H1 (cell line): ENCODE measurements around the gene SSC5D. TPM values are rescaled to one million over a fixed set of nuclear protein-coding genes. Genes with fewer than 3 reads are reported as not detected.

Experiments
- CTCF ChIA-PET: fragments of 300-600 bp; sonication (Branson Sonifier 250); formaldehyde crosslinking; loops from one replicate; lab custom pipeline; 2021; ENCODE audit not compliant: partially characterized antibody; lab: Charles Lee
- POLR2A ChIA-PET: fragments of 300-600 bp; sonication (Branson Sonifier 250); formaldehyde crosslinking; loops from one replicate; lab custom pipeline; 2021; ENCODE audit warnings: inconsistent platforms; ENCODE audit not compliant: partially characterized antibody; lab: Charles Lee
- DNase-seq, 2 experiments: peaks; one replicate each; pipeline versions ENCODE4 v3.0.0 to v3.0.0-alpha.2; 2010 to 2022; ENCODE audit warnings: low spot score in 2 of 2, low read depth in 1 of 2, mixed read lengths in 1 of 2
- FAIRE-seq: peaks from 2 replicates; lab custom pipeline; 2011; peaks lifted over from hg19 to GRCh38; lab: Jason Lieb, UNC
- H2AFZ ChIP-seq: 2 replicates; pipeline ENCODE4 v1.8.1; 2012; ENCODE audit warnings: low read length, inconsistent platforms
- H2AK5ac ChIP-seq: 2 replicates; pipeline ENCODE4 v1.6.1; 2013; ENCODE audit warnings: low read depth, low read length
- H2BK120ac ChIP-seq: replicated peaks from 2 replicates; pipeline ENCODE3; 2013; ENCODE audit warnings: low read depth, low read length, inconsistent platforms
- H2BK12ac ChIP-seq: 2 replicates; pipeline ENCODE4 v1.6.1; 2013; ENCODE audit warnings: low read depth, low read length
- H2BK15ac ChIP-seq: 2 replicates; pipeline ENCODE4 v1.6.1; 2013; ENCODE audit warnings: low read length
- H2BK20ac ChIP-seq: 2 replicates; pipeline ENCODE4 v1.6.1; 2013; ENCODE audit warnings: low read length
- H2BK5ac ChIP-seq: 2 replicates; pipeline ENCODE4 v1.6.1; 2013; ENCODE audit warnings: low read depth, low read length
- H3K14ac ChIP-seq: 2 replicates; pipeline ENCODE4 v1.6.1; 2013; ENCODE audit warnings: inconsistent platforms; ENCODE audit not compliant: insufficient read length
- H3K18ac ChIP-seq: 2 replicates; pipeline ENCODE4 v1.6.1; 2013; ENCODE audit warnings: low read length; ENCODE audit errors: extremely low read depth
- H3K23ac ChIP-seq: 2 replicates; pipeline ENCODE4 v1.6.1; 2013; ENCODE audit warnings: inconsistent platforms; ENCODE audit not compliant: insufficient read length
- H3K23me2 ChIP-seq: 2 replicates; pipeline ENCODE4 v1.6.1; 2013; ENCODE audit warnings: low read depth, low read length
- H3K27ac ChIP-seq: 2 replicates; pipeline ENCODE4 v1.6.1; 2011; ENCODE audit warnings: low read depth, low read length, inconsistent platforms
- H3K27me3 ChIP-seq, 4 experiments: replicated peaks in 1 of 4; 1 replicate in 1 of 4; 2 replicates in 3 of 4; pipeline versions ENCODE4 v1.6.1 to v1.8.1; 2011 to 2013; ENCODE audit warnings: low read length in 3 of 4, mild to moderate bottlenecking in 3 of 4, inconsistent platforms in 2 of 4, mixed read lengths in 2 of 4, moderate library complexity in 1 of 4; ENCODE audit not compliant: control insufficient read depth in 3 of 4, insufficient read depth in 3 of 4; ENCODE audit errors: extremely low read depth in 1 of 4
- H3K36me3 ChIP-seq, 4 experiments: 2 replicates each; pipeline versions ENCODE4 v1.6.1 to v1.8.1; 2011 to 2013; ENCODE audit warnings: mild to moderate bottlenecking in 4 of 4, low read length in 3 of 4, moderate library complexity in 2 of 4, control low read depth in 1 of 4, inconsistent platforms in 1 of 4; ENCODE audit not compliant: insufficient read depth in 4 of 4, control insufficient read depth in 2 of 4
- H3K4ac ChIP-seq: replicated peaks from 2 replicates; pipeline ENCODE3; 2013; ENCODE audit warnings: low read length, low read depth, mixed read lengths, inconsistent platforms; ENCODE audit not compliant: insufficient read length
- H3K4me1 ChIP-seq, 4 experiments: replicated peaks in 1 of 4; 1 replicate in 1 of 4; 2 replicates in 3 of 4; pipeline versions ENCODE4 v1.6.1 to v1.8.1; 2011 to 2013; ENCODE audit warnings: low read length in 3 of 4, inconsistent platforms in 2 of 4, mixed read lengths in 1 of 4; ENCODE audit not compliant: insufficient read depth in 4 of 4, control insufficient read depth in 3 of 4
- H3K4me2 ChIP-seq, 2 experiments: 2 replicates each; pipeline versions ENCODE4 v1.6.1 to v1.8.1; 2011 to 2013; ENCODE audit warnings: low read depth in 2 of 2, low read length in 2 of 2, control low read depth in 1 of 2, inconsistent platforms in 1 of 2, mild to moderate bottlenecking in 1 of 2; ENCODE audit not compliant: insufficient read depth in 1 of 2
- H3K4me3 ChIP-seq, 4 experiments: fragments of 200-600, 300-600 bp in 1 of 4; sonication (generic), shearing (Covaris generic), sonication (Bioruptor Twin) in 1 of 4; 2 replicates each; pipeline versions ENCODE4 v1.5.1 to v1.8.1; 2011 to 2016; ENCODE audit warnings: low read length in 4 of 4, low read depth in 3 of 4, control low read depth in 2 of 4, inconsistent platforms in 2 of 4, mild to moderate bottlenecking in 2 of 4, mixed read lengths in 1 of 4, moderate library complexity in 1 of 4; ENCODE audit not compliant: insufficient read depth in 2 of 4; ENCODE audit errors: extremely low read depth in 1 of 4
- H3K56ac ChIP-seq: replicated peaks from 2 replicates; pipeline ENCODE3; 2013; ENCODE audit warnings: low read depth, mild to moderate bottlenecking, mixed read lengths, low read length, inconsistent platforms; ENCODE audit not compliant: insufficient read length
- H3K79me1 ChIP-seq: 2 replicates; pipeline ENCODE4 v1.6.1; 2013; ENCODE audit warnings: low read depth, low read length, control low read depth
- H3K79me2 ChIP-seq, 2 experiments: 2 replicates each; pipeline versions ENCODE4 v1.6.1 to v1.8.1; 2012 to 2013; ENCODE audit warnings: low read length in 2 of 2, mild to moderate bottlenecking in 2 of 2, inconsistent platforms in 1 of 2; ENCODE audit not compliant: insufficient read depth in 2 of 2, control insufficient read depth in 1 of 2
- H3K9ac ChIP-seq, 4 experiments: replicated peaks in 1 of 4; 1 replicate in 1 of 4; 2 replicates in 3 of 4; pipeline versions ENCODE4 v1.6.1 to v1.8.1; 2011 to 2013; ENCODE audit warnings: low read depth in 3 of 4, low read length in 3 of 4, control low read depth in 2 of 4, mild to moderate bottlenecking in 2 of 4, moderate library complexity in 2 of 4, inconsistent platforms in 1 of 4; ENCODE audit errors: extremely low read depth in 1 of 4
- H3K9me3 ChIP-seq, 2 experiments: 2 replicates each; pipeline versions ENCODE4 v1.6.1 to v1.8.1; 2012 to 2013; ENCODE audit warnings: mild to moderate bottlenecking in 2 of 2, moderate library complexity in 2 of 2, control low read depth in 1 of 2, inconsistent platforms in 1 of 2, low read depth in 1 of 2, low read length in 1 of 2, mixed read lengths in 1 of 2; ENCODE audit not compliant: insufficient read depth in 2 of 2
- H4K20me1 ChIP-seq, 2 experiments: replicated peaks in 1 of 2; 2 replicates each; pipeline versions ENCODE3 to v1.8.1; 2011 to 2013; ENCODE audit warnings: inconsistent platforms in 2 of 2, low read length in 2 of 2, mild to moderate bottlenecking in 1 of 2; ENCODE audit not compliant: insufficient read depth in 2 of 2, control insufficient read depth in 1 of 2
- H4K5ac ChIP-seq: 2 replicates; pipeline ENCODE4 v1.6.1; 2013; ENCODE audit warnings: low read length, low read depth, mixed read lengths, inconsistent platforms; ENCODE audit not compliant: insufficient read length
- H4K8ac ChIP-seq: 2 replicates; pipeline ENCODE4 v1.8.0; 2013; ENCODE audit warnings: mild to moderate bottlenecking, moderate library complexity, low read length, inconsistent platforms; ENCODE audit not compliant: insufficient read depth; ENCODE audit errors: extremely low read depth
- H4K91ac ChIP-seq: replicated peaks from 2 replicates; pipeline ENCODE3; 2013; ENCODE audit warnings: low read length, mixed read lengths, inconsistent platforms; ENCODE audit not compliant: insufficient read length
- CEBPB ChIP-seq: IDR thresholded peaks from 2 replicates; pipeline ENCODE4 v1.6.1; 2012; ENCODE audit warnings: low read depth, low read length
- EGR1 ChIP-seq: IDR thresholded peaks from 2 replicates; pipeline ENCODE4 v1.6.1; 2011; ENCODE audit warnings: low read depth, low read length, borderline replicate concordance
- GTF2F1 ChIP-seq: IDR thresholded peaks from 2 replicates; pipeline ENCODE4 v1.6.1; 2012; ENCODE audit warnings: low read depth, low read length, improper control_type of control experiment, borderline replicate concordance
- HDAC6 ChIP-seq: IDR thresholded peaks from one replicate; pipeline ENCODE4 v1.7.1; 2012; ENCODE audit warnings: low read depth, mild to moderate bottlenecking, inconsistent platforms, low read length, moderate library complexity
- KDM4A ChIP-seq: IDR thresholded peaks from one replicate; pipeline ENCODE4 v1.7.1; 2012; ENCODE audit warnings: low read depth, mild to moderate bottlenecking, moderate library complexity, low read length, inconsistent platforms; ENCODE audit not compliant: severe bottlenecking
- POLR2AphosphoS5 ChIP-seq: IDR thresholded peaks from 2 replicates; pipeline ENCODE4 v1.6.1; 2011; ENCODE audit warnings: low read depth, low read length
- TAF7 ChIP-seq: optimal IDR thresholded peaks from 2 replicates; pipeline ENCODE3; 2011; ENCODE audit warnings: low read depth, mild to moderate bottlenecking, inconsistent platforms, low read length, moderate library complexity, borderline replicate concordance
- WGBS, 2 experiments: shearing (Covaris generic) in 1 of 2; methylation state at CpG; one replicate each; pipeline versions ENCODE4 v1.1.6 to v1.1.7; 2013 to 2015; ENCODE audit warnings: low lambda C conversion rate in 2 of 2, mixed read lengths in 2 of 2, inconsistent platforms in 1 of 2, low coverage in 1 of 2, missing lambda C conversion rate in 1 of 2; ENCODE audit not compliant: insufficient replicate concordance in 2 of 2, insufficient coverage in 1 of 2, insufficient read length in 1 of 2; ENCODE audit errors: extremely low coverage in 1 of 2, missing lambda C conversion rate in 1 of 2; 5-methylcytosine and 5-hydroxymethylcytosine counted together
- polyA plus RNA-seq, 7 experiments: library from polyadenylated mRNA; depleted of rRNA in 3 of 7; stranded (reverse) in 5 of 7; unstranded in 2 of 7; fragments of >200 nt in 5 of 7; fragments of 200-250 nt in 2 of 7; gene quantifications; 1 replicate in 5 of 7; 2 replicates in 1 of 7; 4 replicates in 1 of 7; pipeline versions ENCODE4 v1.2.1 to v1.2.3, GENCODE V29; 2011 to 2013; ENCODE audit warnings: missing spikeins in 2 of 7, mixed read lengths in 2 of 7
- total RNA-seq: library from RNA; stranded (reverse); fragmentation: NEBNext Ultra II Directional; extraction: Animal tissue kit (Norgen Biotek cat#: 25700); gene quantifications from 2 replicates; pipeline ENCODE4 v1.2.1, GENCODE V29; 2021
- TF ChIP-seq, protein P1 (sequence below): IDR thresholded peaks from 2 replicates; pipeline ENCODE4 v1.6.1; 2011; ENCODE audit warnings: low read length, improper control_type of control experiment

SSC5D gene
- total and polyA plus RNA-seq, 2 of the 8 experiments (the other 6 are each of a cell fraction or from before 2014, with no cell fraction given): 0.39 to 1.7 TPM

DNA sequence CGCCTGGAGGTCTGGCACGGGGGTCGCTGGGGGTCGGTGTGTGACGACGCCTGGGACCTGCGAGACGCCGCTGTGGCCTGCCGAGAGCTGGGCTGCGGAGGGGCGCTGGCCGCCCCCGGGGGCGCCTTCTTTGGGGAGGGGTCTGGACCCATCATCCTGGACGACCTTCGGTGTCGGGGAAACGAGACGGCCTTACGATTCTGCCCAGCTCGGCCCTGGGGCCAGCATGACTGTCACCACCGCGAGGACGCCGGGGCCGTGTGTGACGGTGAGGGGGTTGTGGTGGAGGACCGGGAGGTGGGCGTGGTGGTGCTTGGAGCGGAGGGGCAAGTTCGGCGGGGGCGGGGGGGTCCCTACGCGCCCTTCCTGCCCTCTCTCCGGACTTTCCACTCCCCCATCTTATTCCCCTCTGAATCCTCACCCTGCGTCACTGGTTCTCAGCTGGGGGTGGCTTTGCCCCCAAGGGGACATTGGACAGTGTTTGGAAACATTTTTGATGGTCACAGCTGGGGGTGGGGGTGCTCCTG lies 5.5 kb downstream of the SSC5D start:
- no peaks in the 10 kb centered on the region; a peak in 2 of 7 replicates for H3K27me3 ChIP-seq
- no peak overlapping the region for H4K91ac ChIP-seq
- H3K4me3 ChIP-seq: no peak overlapping the region
- H3K23me2 ChIP-seq: no peaks in the 10 kb centered on the region; the same call in 1 of the 2 replicates
- no peak overlapping the region for H2BK120ac ChIP-seq
- H3K56ac ChIP-seq: no peak overlapping the region
- no peak overlapping the region for H3K23ac ChIP-seq
- H3K4me2 ChIP-seq: no peak overlapping the region
- ChIA-PET CTCF (interaction anchor here (1.2 to 2.2 kb wide), 4 partner anchors 11 to 333 kb away, joined by 3 to 17 read pairs (median 8); no protein-coding TSS in a partner anchor), POLR2A (interaction anchor here (0.6 to 7.5 kb wide), 7 partner anchors 10 to 138 kb away, joined by 3 to 57 read pairs (median 4); partner anchors contain the start of genes NAT14 and ZNF628)
- no peak overlapping the region for H3K14ac ChIP-seq
- H3K18ac ChIP-seq: no peak overlapping the region; the same call in 1 of the 2 replicates
- no peak overlapping the region for H2AFZ ChIP-seq
- H3K36me3 ChIP-seq: no peaks in the 10 kb centered on the region
- H4K8ac ChIP-seq: peak overlapping the region; percentile 19
- H3K4ac ChIP-seq: no peak overlapping the region
- H3K27ac ChIP-seq: no peak overlapping the region
- TF ChIP-seq KDM4A: no peak
- TF ChIP-seq, protein P1, sequence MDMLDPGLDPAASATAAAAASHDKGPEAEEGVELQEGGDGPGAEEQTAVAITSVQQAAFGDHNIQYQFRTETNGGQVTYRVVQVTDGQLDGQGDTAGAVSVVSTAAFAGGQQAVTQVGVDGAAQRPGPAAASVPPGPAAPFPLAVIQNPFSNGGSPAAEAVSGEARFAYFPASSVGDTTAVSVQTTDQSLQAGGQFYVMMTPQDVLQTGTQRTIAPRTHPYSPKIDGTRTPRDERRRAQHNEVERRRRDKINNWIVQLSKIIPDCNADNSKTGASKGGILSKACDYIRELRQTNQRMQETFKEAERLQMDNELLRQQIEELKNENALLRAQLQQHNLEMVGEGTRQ: no peak
- TF ChIP-seq POLR2AphosphoS5: no peak
- TF ChIP-seq CEBPB: no peak
- no peak for TF ChIP-seq TAF7
- TF ChIP-seq GTF2F1: no peak
- no peak for TF ChIP-seq HDAC6
- no peak for TF ChIP-seq EGR1
- DNase-seq: no peak
- H2BK15ac ChIP-seq: no peak overlapping the region
- no peak overlapping the region for H2BK5ac ChIP-seq
- no peak overlapping the region for H3K9ac ChIP-seq
- 91% methylated on average over 18 of the region's 38 CpGs; no CpG with 5 or more reads in 1 of the 2 experiments for WGBS, 2 experiments
- H3K9me3 ChIP-seq: no peaks in the 10 kb centered on the region
- H2BK20ac ChIP-seq: no peak overlapping the region
- H4K5ac ChIP-seq: no peak overlapping the region
- no peak overlapping the region for H2BK12ac ChIP-seq
- no peaks in the 10 kb centered on the region for H4K20me1 ChIP-seq
- FAIRE-seq: no peak
- H3K79me1 ChIP-seq: no peaks in the 10 kb centered on the region
- peaks cover 0 to 19% (median 12%) of the 10 kb centered on the region in 4 experiments; a peak in 6 of 7 replicates for H3K4me1 ChIP-seq
- no peaks in the 10 kb centered on the region for H3K79me2 ChIP-seq
- H2AK5ac ChIP-seq: no peak overlapping the region
